Stimulated activated naive B cell treated with anti-CD40 and anti-IgM and Interleukin-4, amounts not matched to agents 10 μg/mL and 1 μg/mL and 100 μg/mL, for 72 hours (primary cell): ENCODE data around the gene EMC9.

Experiments
- ATAC-seq, 2 donors: fragments of 150-1000 bp; cut with Tn5 transposase; replicated peaks; 2 replicates each; pipeline ENCODE4 v1.10.0; 2021; ENCODE audit warnings: moderate library complexity in 1 of 2
- DNase-seq: peaks from one replicate; pipeline ENCODE4 v3.0.0; 2021
- H3K27ac Mint-ChIP-seq: one replicate; pipeline ENCODE4 v1.8.0; 2022; ENCODE audit warnings: mild to moderate bottlenecking, mixed read lengths
- H3K27me3 Mint-ChIP-seq, 2 donors: one replicate each; pipeline ENCODE4 v1.8.0; 2022; ENCODE audit warnings: mixed read lengths in 2 of 2
- H3K36me3 Mint-ChIP-seq, 2 donors: one replicate each; pipeline ENCODE4 v1.8.0; 2022; ENCODE audit warnings: mixed read lengths in 2 of 2, mild to moderate bottlenecking in 1 of 2
- H3K4me1 Mint-ChIP-seq, 2 donors: one replicate each; pipeline ENCODE4 v1.8.0; 2022; ENCODE audit warnings: mixed read lengths in 2 of 2, mild to moderate bottlenecking in 1 of 2
- H3K4me3 Mint-ChIP-seq, 2 donors: one replicate each; pipeline ENCODE4 v1.8.0; 2022; ENCODE audit warnings: mild to moderate bottlenecking in 2 of 2, mixed read lengths in 2 of 2, moderate library complexity in 1 of 2
- H3K9me3 Mint-ChIP-seq, 2 donors: one replicate each; pipeline ENCODE4 v1.8.0; 2022; ENCODE audit warnings: mixed read lengths in 2 of 2, mild to moderate bottlenecking in 1 of 2

EMC9 gene

GRCh38 chr14:24141097-24141880 lies at the start of gene EMC9:
TSS of gene EMC9 (minus strand) at chr14:24141591. CDS start at chr14:24141304, 287 bp downstream.
- DNase-seq (peak; percentile 98), ATAC-seq (peak; percentile 88 to 89)
- Mint-ChIP-seq H3K9me3 (no peaks in the 10 kb centered on the region), H3K27me3 (no peaks in the 10 kb centered on the region), H3K4me1 (peaks cover 56 to 86% of the 10 kb centered on the region in 2 donors), H3K4me3 (peak within 1 kb of the TSS; percentile 85 to 94), H3K36me3 (peaks cover 54 to 67% of the 10 kb centered on the region in 2 donors), H3K27ac (peak within 1 kb of the TSS; percentile 88)

GRCh38 chr14:24190416-24190815 lies 49.0 kb upstream of the EMC9 start:
- Mint-ChIP-seq H3K36me3 (peaks cover 22 to 52% of the 10 kb centered on the region in 2 donors), H3K4me1 (peaks cover 38 to 72% of the 10 kb centered on the region in 2 donors), H3K27me3 (no peaks in the 10 kb centered on the region), H3K4me3 (no peak overlapping the region), H3K27ac (no peak overlapping the region), H3K9me3 (no peaks in the 10 kb centered on the region)
- DNase-seq (no peak), ATAC-seq (no peak)

- no peak overlapping the region for H3K4me3 Mint-ChIP-seq
- ATAC-seq (no peak), DNase-seq (no peak)
- H3K4me1 Mint-ChIP-seq = peaks cover 35 to 62% of the 10 kb centered on the region in 2 donors
- no peaks in the 10 kb centered on the region for H3K27me3 Mint-ChIP-seq
- peak overlapping the region; percentile 20 for H3K27ac Mint-ChIP-seq
- no peaks in the 10 kb centered on the region for H3K9me3 Mint-ChIP-seq
- H3K36me3 Mint-ChIP-seq = peaks cover 27 to 49% of the 10 kb centered on the region in 2 donors
These were observed 48.1 kb upstream of the EMC9 start for GRCh38 chr14:24189460-24189859.

GRCh38 chr14:24189059-24189375 lies 47.6 kb upstream of the EMC9 start:
- Mint-ChIP-seq H3K4me3 (peak overlapping the region; percentile 93 to 95), H3K4me1 (peaks cover 30 to 58% of the 10 kb centered on the region in 2 donors), H3K27ac (peak overlapping the region; percentile 95), H3K36me3 (peaks cover 27 to 47% of the 10 kb centered on the region in 2 donors), H3K9me3 (no peaks in the 10 kb centered on the region), H3K27me3 (no peaks in the 10 kb centered on the region)
- no peak for ATAC-seq
- no peak for DNase-seq

GRCh38 chr14:24188251-24189058 lies 47.1 kb upstream of the EMC9 start, which contains the start of gene IPO4:
TSS of gene IPO4 (minus strand) at chr14:24188816. CDS start at chr14:24188787, 29 bp downstream.
- Mint-ChIP-seq H3K9me3 (no peaks in the 10 kb centered on the region), H3K36me3 (peaks cover 27 to 49% of the 10 kb centered on the region in 2 donors), H3K4me1 (peaks cover 29 to 55% of the 10 kb centered on the region in 2 donors), H3K4me3 (peak within 1 kb of the TSS; percentile 93 to 95), H3K27me3 (no peaks in the 10 kb centered on the region), H3K27ac (peak within 1 kb of the TSS; percentile 95)
- DNase-seq (peak; percentile 90), ATAC-seq (peak; percentile 96 to 98)

- Mint-ChIP-seq H3K36me3 (peaks cover 30 to 53% of the 10 kb centered on the region in 2 donors), H3K4me3 (peak overlapping the region; percentile 93 to 95), H3K4me1 (peaks cover 25 to 49% of the 10 kb centered on the region in 2 donors), H3K27me3 (no peaks in the 10 kb centered on the region), H3K27ac (peak overlapping the region; percentile 95), H3K9me3 (no peaks in the 10 kb centered on the region)
- no peak for DNase-seq
- ATAC-seq = no peak
These were observed 46.1 kb upstream of the EMC9 start for GRCh38 chr14:24187539-24187915.

GRCh38 chr14:24186831-24187538 lies 45.6 kb upstream of the EMC9 start:
- no peak for DNase-seq
- no peak overlapping the region for H3K27ac Mint-ChIP-seq

GRCh38 chr14:24185741-24186140 lies 44.4 kb upstream of the EMC9 start:
- H3K4me3 Mint-ChIP-seq = no peak overlapping the region
- ATAC-seq = no peak
- peaks cover 20 to 38% of the 10 kb centered on the region in 2 donors for H3K4me1 Mint-ChIP-seq
- no peak for DNase-seq
- H3K9me3 Mint-ChIP-seq = no peaks in the 10 kb centered on the region
- H3K36me3 Mint-ChIP-seq = peaks cover 37 to 56% of the 10 kb centered on the region in 2 donors
- no peaks in the 10 kb centered on the region for H3K27me3 Mint-ChIP-seq
- no peak overlapping the region for H3K27ac Mint-ChIP-seq

More at GRCh38 chr14:24186831-24187538, 45.6 kb upstream of the EMC9 start:
- Mint-ChIP-seq H3K4me1 (peaks cover 20 to 44% of the 10 kb centered on the region in 2 donors), H3K27me3 (no peaks in the 10 kb centered on the region), H3K9me3 (no peaks in the 10 kb centered on the region), H3K36me3 (peaks cover 33 to 53% of the 10 kb centered on the region in 2 donors), H3K4me3 (peak overlapping the region; percentile 76)
- no peak for ATAC-seq

GRCh38 chr14:24185026-24185425 lies 43.6 kb upstream of the EMC9 start:
- no peak overlapping the region for H3K27ac Mint-ChIP-seq
- peaks cover 37 to 58% of the 10 kb centered on the region in 2 donors for H3K36me3 Mint-ChIP-seq
- H3K4me3 Mint-ChIP-seq = no peak overlapping the region

GRCh38 chr14:24184104-24184970 lies 42.9 kb upstream of the EMC9 start:
- no peaks in the 10 kb centered on the region for H3K27me3 Mint-ChIP-seq
- DNase-seq = no peak
- H3K4me3 Mint-ChIP-seq = no peak overlapping the region
- no peak for ATAC-seq
- H3K27ac Mint-ChIP-seq = peak overlapping the region; percentile 75
- H3K36me3 Mint-ChIP-seq = peaks cover 41 to 62% of the 10 kb centered on the region in 2 donors
- no peaks in the 10 kb centered on the region for H3K9me3 Mint-ChIP-seq
- peaks cover 25 to 43% of the 10 kb centered on the region in 2 donors for H3K4me1 Mint-ChIP-seq

More at GRCh38 chr14:24185026-24185425, 43.6 kb upstream of the EMC9 start:
- Mint-ChIP-seq H3K27me3 (no peaks in the 10 kb centered on the region), H3K4me1 (peaks cover 20 to 41% of the 10 kb centered on the region in 2 donors), H3K9me3 (no peaks in the 10 kb centered on the region)
- no peak for DNase-seq
- no peak for ATAC-seq

- ATAC-seq (no peak), DNase-seq (no peak)
- Mint-ChIP-seq H3K4me3 (no peak overlapping the region), H3K27ac (peak overlapping the region; percentile 77), H3K9me3 (no peaks in the 10 kb centered on the region), H3K36me3 (peaks cover 47 to 68% of the 10 kb centered on the region in 2 donors), H3K27me3 (no peaks in the 10 kb centered on the region), H3K4me1 (peaks cover 27 to 43% of the 10 kb centered on the region in 2 donors)
These were observed 41.7 kb upstream of the EMC9 start for GRCh38 chr14:24183014-24183481.

- no peak for DNase-seq
- peaks cover 21 to 35% of the 10 kb centered on the region in 2 donors for H3K4me1 Mint-ChIP-seq
- H3K27ac Mint-ChIP-seq = peak overlapping the region; percentile 56
- peaks cover 48 to 71% of the 10 kb centered on the region in 2 donors for H3K36me3 Mint-ChIP-seq
- H3K4me3 Mint-ChIP-seq = no peak overlapping the region
- ATAC-seq = no peak
- H3K27me3 Mint-ChIP-seq = no peaks in the 10 kb centered on the region
- no peaks in the 10 kb centered on the region for H3K9me3 Mint-ChIP-seq
These were observed 40.9 kb upstream of the EMC9 start for GRCh38 chr14:24182110-24182882.
